Liver (tissue), 9 donors: ENCODE data around the gene POLN. TPM values are rescaled to one million over a fixed set of nuclear protein-coding genes. Genes with fewer than 3 reads are reported as not detected.
A peak's percentile ranks its signal among the peaks of the same experiment; 100 is the strongest.

ENCODE experiments used
- DNase-seq: peaks from one replicate; pipeline ENCODE4 v3.0.0-alpha.2; 2017; ENCODE audit warnings: low spot score
- H3K27ac ChIP-seq, 2 donors: one replicate each; pipeline ENCODE4 v1.7.0; 2013; ENCODE audit warnings: inconsistent platforms in 2 of 2, low read length in 2 of 2, control low read depth in 1 of 2, low read depth in 1 of 2, mild to moderate bottlenecking in 1 of 2
- H3K27me3 ChIP-seq, 4 donors: one replicate each; pipeline versions ENCODE4 v1.6.1 to v1.7.0; 2013; ENCODE audit warnings: low read length in 3 of 4, inconsistent platforms in 1 of 4, mild to moderate bottlenecking in 1 of 4, moderate library complexity in 1 of 4; ENCODE audit not compliant: control insufficient read depth in 4 of 4, insufficient read depth in 4 of 4
- H3K36me3 ChIP-seq, 4 donors: one replicate each; pipeline versions ENCODE4 v1.6.1 to v1.7.0; 2013; ENCODE audit warnings: low read length in 3 of 4, mild to moderate bottlenecking in 3 of 4, low read depth in 1 of 4, moderate library complexity in 1 of 4; ENCODE audit not compliant: control insufficient read depth in 4 of 4, insufficient read depth in 3 of 4
- H3K4me1 ChIP-seq, 4 donors: one replicate each; pipeline versions ENCODE4 v1.6.1 to v1.7.0; 2013; ENCODE audit warnings: low read length in 3 of 4, mild to moderate bottlenecking in 3 of 4, moderate library complexity in 1 of 4; ENCODE audit not compliant: control insufficient read depth in 4 of 4, insufficient read depth in 4 of 4
- H3K4me3 ChIP-seq, 3 donors: one replicate each; pipeline versions ENCODE4 v1.6.1 to v1.7.0; 2013; ENCODE audit warnings: low read length in 3 of 3, control low read depth in 1 of 3, low read depth in 1 of 3, mild to moderate bottlenecking in 1 of 3
- H3K9ac ChIP-seq, 2 donors: one replicate each; pipeline ENCODE4 v1.7.0; 2013; ENCODE audit warnings: low read length in 2 of 2, mild to moderate bottlenecking in 2 of 2, moderate library complexity in 2 of 2, control low read depth in 1 of 2, low read depth in 1 of 2
- H3K9me3 ChIP-seq, 4 donors: one replicate each; pipeline versions ENCODE4 v1.6.1 to v1.7.0; 2013; ENCODE audit warnings: low read length in 3 of 4; ENCODE audit not compliant: control insufficient read depth in 4 of 4
- EGR1 ChIP-seq, 2 donors: IDR thresholded peaks; 2 replicates each; pipeline ENCODE4 v1.6.1; 2016 to 2018; ENCODE audit warnings: antibody characterized with exemption in 2 of 2, low read depth in 2 of 2
- FOXA1 ChIP-seq: IDR thresholded peaks from 2 replicates; pipeline ENCODE4 v1.6.1; 2016; ENCODE audit warnings: antibody characterized with exemption
- FOXA2 ChIP-seq: IDR thresholded peaks from 2 replicates; pipeline ENCODE4 v1.6.1; 2016; ENCODE audit warnings: antibody characterized with exemption
- GABPA ChIP-seq, 2 donors: IDR thresholded peaks in 1 of 2; conservative IDR thresholded peaks in 1 of 2; 2 replicates each; pipeline ENCODE4 v1.6.1; 2016; ENCODE audit warnings: antibody characterized with exemption in 2 of 2, mild to moderate bottlenecking in 1 of 2, moderate library complexity in 1 of 2
- HNF4A ChIP-seq, 2 donors: conservative IDR thresholded peaks; 2 replicates each; pipeline ENCODE4 v1.6.1; 2016; ENCODE audit warnings: antibody characterized with exemption in 2 of 2, mild to moderate bottlenecking in 2 of 2
- HNF4G ChIP-seq: IDR thresholded peaks from 2 replicates; pipeline ENCODE4 v1.6.1; 2016; ENCODE audit warnings: antibody characterized with exemption
- JUND ChIP-seq, 2 donors: IDR thresholded peaks; 2 replicates each; pipeline ENCODE4 v1.6.1; 2016; ENCODE audit warnings: antibody characterized with exemption in 2 of 2
- NR2F2 ChIP-seq: IDR thresholded peaks from 2 replicates; pipeline ENCODE4 v1.6.1; 2016; ENCODE audit warnings: antibody characterized with exemption
- RAD21 ChIP-seq, 2 donors: IDR thresholded peaks; 2 replicates each; pipeline ENCODE4 v1.6.1; 2016; ENCODE audit warnings: antibody characterized with exemption in 2 of 2, mild to moderate bottlenecking in 2 of 2
- REST ChIP-seq: IDR thresholded peaks from 2 replicates; pipeline ENCODE4 v1.6.1; 2016; ENCODE audit warnings: antibody characterized with exemption, mild to moderate bottlenecking
- RXRA ChIP-seq, 2 donors: IDR thresholded peaks; 2 replicates each; pipeline ENCODE4 v1.6.1; 2017 to 2018; ENCODE audit warnings: antibody characterized with exemption in 2 of 2, mild to moderate bottlenecking in 1 of 2
- SP1 ChIP-seq: IDR thresholded peaks from 2 replicates; pipeline ENCODE4 v1.6.1; 2018; ENCODE audit warnings: antibody characterized with exemption, mild to moderate bottlenecking
- TAF1 ChIP-seq: conservative IDR thresholded peaks from 2 replicates; pipeline ENCODE4 v1.6.1; 2016; ENCODE audit warnings: antibody characterized with exemption, mild to moderate bottlenecking
- YY1 ChIP-seq: IDR thresholded peaks from 2 replicates; pipeline ENCODE4 v1.6.1; 2016; ENCODE audit warnings: antibody characterized with exemption, mild to moderate bottlenecking
- WGBS: extraction: QIAGEN DNeasy Blood & Tissue Kit; methylation state at CpG from one replicate; pipeline ENCODE4 v1.1.7; 2013; 5-methylcytosine and 5-hydroxymethylcytosine counted together
- polyA plus RNA-seq, 2 donors: library from polyadenylated mRNA; stranded (reverse) in 1 of 2; unstranded in 1 of 2; fragments of 200-250 nt in 1 of 2; fragments of >200 nt in 1 of 2; fragmentation: Nextera tagmentation in 1 of 2; extraction: Ambion mirVana in 1 of 2; gene quantifications; one replicate each; pipeline versions ENCODE4 v1.2.1 to v1.2.3, GENCODE V29; 2013 to 2015
- total RNA-seq, 2 donors: library from RNA; depleted of rRNA; stranded (reverse); fragments of >200 nt; gene quantifications; one replicate each; pipeline ENCODE4 v1.2.3, GENCODE V29; 2014
- TF ChIP-seq, protein P1 (sequence below): IDR thresholded peaks from 2 replicates; pipeline ENCODE4 v1.6.1; 2016; ENCODE audit warnings: antibody characterized with exemption
- TF ChIP-seq, protein P2 (sequence below): fragments of 150-350 bp; IDR thresholded peaks from 2 replicates; pipeline ENCODE4 v1.5.1; 2017; ENCODE audit warnings: improper control_type of control experiment, low read depth, low read length; ENCODE audit not compliant: missing input control
- TF ChIP-seq, protein P3 (sequence below): IDR thresholded peaks from 2 replicates; pipeline ENCODE4 v1.6.1; 2016; ENCODE audit warnings: antibody characterized with exemption
- TF ChIP-seq, protein P4 (sequence below): IDR thresholded peaks from 2 replicates; pipeline ENCODE4 v1.6.1; 2016; ENCODE audit warnings: antibody characterized with exemption
- donor health status: healthy.
- donor health status: healthy.
- donor health status: healthy.
- donor health status: healthy.
- donor health status: healthy.

POLN gene
- total and polyA plus RNA-seq, 4 donors = 0.44 to 2.3 (median 1.4) TPM

DNA sequence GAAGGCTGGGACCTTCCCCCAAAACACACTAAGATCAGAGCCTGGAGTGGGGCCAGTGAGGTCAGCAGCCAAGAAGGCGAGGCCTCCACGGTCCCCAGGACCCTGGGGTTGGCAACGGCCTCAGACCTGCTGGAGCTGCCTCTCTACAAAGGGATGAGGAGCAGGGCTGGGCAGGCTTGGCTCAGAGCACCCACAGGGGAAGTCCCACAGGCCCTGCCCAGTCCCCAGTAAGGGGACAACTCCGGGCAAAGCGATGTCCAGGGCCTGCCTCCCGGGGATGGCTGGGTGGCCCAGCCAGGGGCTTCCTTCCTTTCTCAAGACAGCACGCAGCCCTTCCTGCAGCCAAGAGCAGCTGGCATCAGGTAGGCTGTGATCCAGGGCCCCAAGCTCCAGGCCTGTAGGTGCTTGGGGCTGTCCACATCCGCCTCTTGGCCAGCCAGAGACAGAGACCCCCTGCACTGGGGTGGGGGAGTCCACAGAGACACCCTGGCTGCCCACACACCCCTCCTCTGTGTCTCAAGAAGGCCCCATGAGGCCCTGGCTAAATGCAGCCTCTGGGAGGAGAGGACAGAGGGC, 14.3 kb upstream of the POLN start:
- TF ChIP-seq HNF4G (no peak), REST (no peak), FOXA1 (no peak), RAD21 (IDR thresholded peaks at IDR 0.05) (no peak), YY1 (no peak)
- TF ChIP-seq, protein P1, sequence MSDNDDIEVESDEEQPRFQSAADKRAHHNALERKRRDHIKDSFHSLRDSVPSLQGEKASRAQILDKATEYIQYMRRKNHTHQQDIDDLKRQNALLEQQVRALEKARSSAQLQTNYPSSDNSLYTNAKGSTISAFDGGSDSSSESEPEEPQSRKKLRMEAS = no peak
- no peak overlapping the region for H3K9ac ChIP-seq
- H3K27ac ChIP-seq = peak overlapping the region; percentile 16 to 58
- WGBS = 69% methylated on average over 8 of the region's 8 CpGs
- H3K9me3 ChIP-seq = no peaks in the 10 kb centered on the region
- H3K4me3 ChIP-seq = no peak overlapping the region
- H3K4me1 ChIP-seq = peaks cover 8 to 43% (median 18%) of the 10 kb centered on the region in 4 donors
- DNase-seq = no peak
- H3K36me3 ChIP-seq = peaks cover 0 to 22% (median 10%) of the 10 kb centered on the region in 4 donors
- no peaks in the 10 kb centered on the region for H3K27me3 ChIP-seq

- 77% methylated on average over 18 of the region's 18 CpGs for WGBS
- peaks cover 7 to 36% (median 16%) of the 10 kb centered on the region in 4 donors for H3K4me1 ChIP-seq
Measured at GRCh38 chr4:2255501-2256155, 13.7 kb upstream of the POLN start.

More at GRCh38 chr4:2255501-2256155, 13.7 kb upstream of the POLN start:
- Histone ChIP-seq H3K9me3 (no peaks in the 10 kb centered on the region), H3K27ac (peak overlapping the region in 1 of 2 donors; percentile 58), H3K9ac (no peak overlapping the region), H3K27me3 (no peaks in the 10 kb centered on the region), H3K4me3 (no peak overlapping the region), H3K36me3 (peaks cover 3 to 28% (median 10%) of the 10 kb centered on the region in 4 donors)
- no peak for TF ChIP-seq REST
- no peak for TF ChIP-seq SP1
- TF ChIP-seq, protein P2, sequence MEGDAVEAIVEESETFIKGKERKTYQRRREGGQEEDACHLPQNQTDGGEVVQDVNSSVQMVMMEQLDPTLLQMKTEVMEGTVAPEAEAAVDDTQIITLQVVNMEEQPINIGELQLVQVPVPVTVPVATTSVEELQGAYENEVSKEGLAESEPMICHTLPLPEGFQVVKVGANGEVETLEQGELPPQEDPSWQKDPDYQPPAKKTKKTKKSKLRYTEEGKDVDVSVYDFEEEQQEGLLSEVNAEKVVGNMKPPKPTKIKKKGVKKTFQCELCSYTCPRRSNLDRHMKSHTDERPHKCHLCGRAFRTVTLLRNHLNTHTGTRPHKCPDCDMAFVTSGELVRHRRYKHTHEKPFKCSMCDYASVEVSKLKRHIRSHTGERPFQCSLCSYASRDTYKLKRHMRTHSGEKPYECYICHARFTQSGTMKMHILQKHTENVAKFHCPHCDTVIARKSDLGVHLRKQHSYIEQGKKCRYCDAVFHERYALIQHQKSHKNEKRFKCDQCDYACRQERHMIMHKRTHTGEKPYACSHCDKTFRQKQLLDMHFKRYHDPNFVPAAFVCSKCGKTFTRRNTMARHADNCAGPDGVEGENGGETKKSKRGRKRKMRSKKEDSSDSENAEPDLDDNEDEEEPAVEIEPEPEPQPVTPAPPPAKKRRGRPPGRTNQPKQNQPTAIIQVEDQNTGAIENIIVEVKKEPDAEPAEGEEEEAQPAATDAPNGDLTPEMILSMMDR = no peak
- TF ChIP-seq RAD21 (IDR thresholded peaks at IDR 0.05) = no peak
- no peak for TF ChIP-seq GABPA (IDR thresholded peaks at IDR 0.05 in 1 of 2, conservative IDR thresholded peaks at IDR 0.05 in 1 of 2)
- no peak for TF ChIP-seq JUND (IDR thresholded peaks at IDR 0.05)
- TF ChIP-seq, protein P3, sequence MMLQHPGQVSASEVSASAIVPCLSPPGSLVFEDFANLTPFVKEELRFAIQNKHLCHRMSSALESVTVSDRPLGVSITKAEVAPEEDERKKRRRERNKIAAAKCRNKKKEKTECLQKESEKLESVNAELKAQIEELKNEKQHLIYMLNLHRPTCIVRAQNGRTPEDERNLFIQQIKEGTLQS = no peak
- no peak for TF ChIP-seq EGR1 (IDR thresholded peaks at IDR 0.05; ENCODE audit: low read depth in 2 of 2)
- TF ChIP-seq RXRA (IDR thresholded peaks at IDR 0.05) = no peak
- no peak for TF ChIP-seq FOXA2
- no peak for TF ChIP-seq HNF4A (conservative IDR thresholded peaks at IDR 0.05)
- TF ChIP-seq NR2F2 = no peak
- TF ChIP-seq, protein P4, sequence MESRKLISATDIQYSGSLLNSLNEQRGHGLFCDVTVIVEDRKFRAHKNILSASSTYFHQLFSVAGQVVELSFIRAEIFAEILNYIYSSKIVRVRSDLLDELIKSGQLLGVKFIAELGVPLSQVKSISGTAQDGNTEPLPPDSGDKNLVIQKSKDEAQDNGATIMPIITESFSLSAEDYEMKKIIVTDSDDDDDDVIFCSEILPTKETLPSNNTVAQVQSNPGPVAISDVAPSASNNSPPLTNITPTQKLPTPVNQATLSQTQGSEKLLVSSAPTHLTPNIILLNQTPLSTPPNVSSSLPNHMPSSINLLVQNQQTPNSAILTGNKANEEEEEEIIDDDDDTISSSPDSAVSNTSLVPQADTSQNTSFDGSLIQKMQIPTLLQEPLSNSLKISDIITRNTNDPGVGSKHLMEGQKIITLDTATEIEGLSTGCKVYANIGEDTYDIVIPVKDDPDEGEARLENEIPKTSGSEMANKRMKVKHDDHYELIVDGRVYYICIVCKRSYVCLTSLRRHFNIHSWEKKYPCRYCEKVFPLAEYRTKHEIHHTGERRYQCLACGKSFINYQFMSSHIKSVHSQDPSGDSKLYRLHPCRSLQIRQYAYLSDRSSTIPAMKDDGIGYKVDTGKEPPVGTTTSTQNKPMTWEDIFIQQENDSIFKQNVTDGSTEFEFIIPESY = no peak
- TF ChIP-seq, protein P1 = no peak
- TF ChIP-seq TAF1 = no peak
- TF ChIP-seq HNF4G = no peak
- no peak for TF ChIP-seq YY1
- TF ChIP-seq FOXA1 = no peak
- no peak for DNase-seq
